B cell (primary cell): ENCODE measurements around the gene TTC22. TPM values are rescaled to one million over a fixed set of nuclear protein-coding genes. Genes with fewer than 3 reads are reported as not detected.

Source experiments
- ATAC-seq: fragments of 200-7000 bp; cut with Tn5 transposase; one replicate; pipeline ENCODE4 v1.10.0; 2021; ENCODE audit warnings: low read depth, mild to moderate bottlenecking, moderate number of reproducible peaks, moderate library complexity
- CTCF ChIA-PET: fragments of 350-600 bp; sonication (Branson Sonifier 250); formaldehyde crosslinking; loops from one replicate; lab custom pipeline; 2021; ENCODE audit warnings: antibody characterized with exemption, inconsistent platforms; lab: Charles Lee
- POLR2A ChIA-PET: fragments of 350-600 bp; sonication (Branson Sonifier 250); formaldehyde crosslinking; loops from one replicate; lab custom pipeline; 2021; ENCODE audit warnings: antibody characterized with exemption; lab: Charles Lee
- DNase-seq: peaks from one replicate; pipeline ENCODE4 v3.0.0; 2013
- H2AFZ ChIP-seq: 2 replicates; pipeline ENCODE4 v1.6.1; 2012; ENCODE audit warnings: mild to moderate bottlenecking, low read depth, low read length; ENCODE audit not compliant: insufficient read depth, poor library complexity, severe bottlenecking
- H3K27ac ChIP-seq, 2 donors: 1 replicate in 1 of 2; 2 replicates in 1 of 2; pipeline ENCODE4 v1.5.1; 2012 to 2013; ENCODE audit warnings: low read length in 2 of 2, mild to moderate bottlenecking in 2 of 2, moderate library complexity in 1 of 2
- H3K27me3 ChIP-seq, 4 experiments: fragments of 200-600 bp in 1 of 4; sonication (generic) in 1 of 4; replicated peaks in 1 of 4; 1 replicate in 2 of 4; 2 replicates in 2 of 4; pipeline versions ENCODE4 v1.6.1 to v1.7.0; 2013 to 2016; ENCODE audit warnings: low read length in 3 of 4, mild to moderate bottlenecking in 2 of 4, mixed read lengths in 1 of 4, moderate library complexity in 1 of 4; ENCODE audit not compliant: insufficient read depth in 4 of 4, control insufficient read depth in 3 of 4; ENCODE audit errors: control extremely low read depth in 1 of 4
- H3K36me3 ChIP-seq, 2 experiments: replicated peaks in 1 of 2; 1 replicate in 1 of 2; 2 replicates in 1 of 2; pipeline versions ENCODE4 v1.6.1 to v1.7.1; 2013; ENCODE audit warnings: low read length in 1 of 2; ENCODE audit not compliant: insufficient read depth in 2 of 2, control insufficient read depth in 1 of 2; ENCODE audit errors: control extremely low read depth in 1 of 2, extremely low read depth in 1 of 2
- H3K4me1 ChIP-seq, 2 donors: fragments of 200-600 bp in 1 of 2; sonication (generic) in 1 of 2; 1 replicate in 1 of 2; 2 replicates in 1 of 2; pipeline versions ENCODE4 v1.5.1 to v1.6.1; 2013 to 2017; ENCODE audit warnings: low read length in 2 of 2; ENCODE audit not compliant: control insufficient read depth in 2 of 2, insufficient read depth in 2 of 2
- H3K4me2 ChIP-seq: replicated peaks from 2 replicates; pipeline ENCODE3; 2012; ENCODE audit warnings: mild to moderate bottlenecking, low read depth, low read length; ENCODE audit not compliant: poor library complexity, severe bottlenecking
- H3K4me3 ChIP-seq, 5 experiments: fragments of 200-600 bp in 1 of 5; sonication (generic) in 1 of 5; 1 replicate in 3 of 5; 2 replicates in 2 of 5; pipeline versions ENCODE4 v1.5.1 to v1.7.0; 2011 to 2016; ENCODE audit warnings: low read length in 4 of 5, mild to moderate bottlenecking in 4 of 5, low read depth in 2 of 5, control low read depth in 1 of 5, moderate library complexity in 1 of 5; ENCODE audit not compliant: insufficient read depth in 1 of 5; ENCODE audit errors: control extremely low read depth in 1 of 5, extremely low read depth in 1 of 5
- H3K79me2 ChIP-seq: fragments of 200-600 bp; sonication (generic); one replicate; pipeline ENCODE4 v1.6.0; 2016; ENCODE audit warnings: low read length; ENCODE audit not compliant: control insufficient read depth, insufficient read depth
- H3K9ac ChIP-seq: fragments of 200-600 bp; sonication (generic); 2 replicates; pipeline ENCODE4 v1.6.1; 2017; ENCODE audit warnings: mild to moderate bottlenecking, low read length, moderate library complexity
- H3K9me3 ChIP-seq, 3 donors: one replicate each; pipeline versions ENCODE4 v1.6.1 to v1.7.1; 2013; ENCODE audit warnings: low read length in 2 of 3; ENCODE audit not compliant: control insufficient read depth in 2 of 3, insufficient read depth in 1 of 3; ENCODE audit errors: control extremely low read depth in 1 of 3
- H4K20me1 ChIP-seq: 2 replicates; pipeline ENCODE4 v1.6.0; 2012; ENCODE audit warnings: mild to moderate bottlenecking, low read length; ENCODE audit not compliant: insufficient read depth, control insufficient read depth, poor library complexity, severe bottlenecking
- H3K27ac Mint-ChIP-seq: one replicate; pipeline ENCODE4 v1.8.0; 2021; ENCODE audit warnings: mixed read lengths
- H3K27me3 Mint-ChIP-seq: one replicate; pipeline ENCODE4 v1.8.0; 2021; ENCODE audit warnings: mixed read lengths
- H3K4me1 Mint-ChIP-seq: one replicate; pipeline ENCODE4 v1.8.0; 2021; ENCODE audit warnings: mixed read lengths
- H3K4me3 Mint-ChIP-seq: one replicate; pipeline ENCODE4 v1.8.0; 2021; ENCODE audit warnings: mixed read lengths
- H3K9me3 Mint-ChIP-seq: one replicate; pipeline ENCODE4 v1.8.0; 2022; ENCODE audit warnings: mixed read lengths; ENCODE audit not compliant: insufficient read depth
- CTCF ChIP-seq: fragments of 200-600 bp; IDR thresholded peaks from one replicate; pipeline ENCODE4 v1.8.0; 2022; ENCODE audit warnings: antibody characterized with exemption, mild to moderate bottlenecking
- EZH2 ChIP-seq: IDR thresholded peaks from 2 replicates; pipeline ENCODE4 v1.6.1; 2012; ENCODE audit warnings: borderline replicate concordance, low read depth, mild to moderate bottlenecking, moderate library complexity, low read length; ENCODE audit not compliant: insufficient read depth, poor library complexity, severe bottlenecking
- WGBS: methylation state at CpG from one replicate; pipeline ENCODE4 v1.1.5; 2013; ENCODE audit warnings: missing lambda C conversion rate; ENCODE audit not compliant: insufficient coverage; 5-methylcytosine and 5-hydroxymethylcytosine counted together
- intact Hi-C: fragments of 100-400 bp; cut with micrococcal nuclease; formaldehyde crosslinking; loops from one replicate; pipeline ENCODE4 v1.10.0; 2022
- polyA plus RNA-seq: library from polyadenylated mRNA; depleted of rRNA; stranded (reverse); fragments of >200 nt; gene quantifications from 2 replicates; pipeline ENCODE4 v1.2.3, GENCODE V29; 2012
- total RNA-seq, 2 donors: library from RNA; stranded (reverse); fragments of 120-200 nt in 1 of 2; gene quantifications; 1 replicate in 1 of 2; 2 replicates in 1 of 2; pipeline versions ENCODE4 v1.2.3 to v1.2.4, GENCODE V29; 2013 to 2022

The TTC22 gene
- total and polyA plus RNA-seq, 2 donors (not counting 1 experiment from before 2014, with no cell fraction given): 7.8 to 10.9 TPM

GRCh38 chr1:54774820-54775498 lies 26.2 kb downstream of the TTC22 start:
- H3K4me1 ChIP-seq: no peaks in the 10 kb centered on the region
- Mint-ChIP-seq H3K27me3 (peaks cover 4% of the 10 kb centered on the region), H3K4me1 (no peaks in the 10 kb centered on the region), H3K4me3 (no peak overlapping the region), H3K27ac (no peak overlapping the region), H3K9me3 (no peaks in the 10 kb centered on the region)
- ChIA-PET POLR2A (no interaction called here), CTCF (no interaction called here)
- WGBS: 76% methylated on average over 9 of the region's 15 CpGs
- no peak overlapping the region for H3K4me2 ChIP-seq
- ATAC-seq (no peak), DNase-seq (no peak)
- no peaks in the 10 kb centered on the region for H3K36me3 ChIP-seq
- intact Hi-C loops: no loop called here
- peaks cover 0 to 3% (median 0%) of the 10 kb centered on the region in 3 donors for H3K9me3 ChIP-seq
- no peak overlapping the region for H3K9ac ChIP-seq
- no peaks in the 10 kb centered on the region for H4K20me1 ChIP-seq
- H2AFZ ChIP-seq: no peak overlapping the region
- H3K27me3 ChIP-seq: no peaks in the 10 kb centered on the region
- no peak for TF ChIP-seq EZH2
- TF ChIP-seq CTCF: no peak
- H3K27ac ChIP-seq: no peak overlapping the region
- H3K79me2 ChIP-seq: no peaks in the 10 kb centered on the region
- H3K4me3 ChIP-seq: no peak overlapping the region

- Histone ChIP-seq H3K79me2 (no peaks in the 10 kb centered on the region), H3K27ac (no peak overlapping the region), H3K27me3 (no peaks in the 10 kb centered on the region), H2AFZ (no peak overlapping the region), H3K4me2 (no peak overlapping the region), H3K4me3 (no peak overlapping the region), H3K4me1 (no peaks in the 10 kb centered on the region), H3K9ac (no peak overlapping the region), H3K36me3 (no peaks in the 10 kb centered on the region), H4K20me1 (no peaks in the 10 kb centered on the region), H3K9me3 (peaks cover 0 to 3% (median 0%) of the 10 kb centered on the region in 3 donors)
- no peak overlapping the region for H3K4me3 Mint-ChIP-seq
- H3K27me3 Mint-ChIP-seq: peaks cover 4% of the 10 kb centered on the region
- WGBS: 92% methylated on average over 2 of the region's 2 CpGs
- no peak for TF ChIP-seq EZH2
- TF ChIP-seq CTCF: no peak
- intact Hi-C loops: no loop called here
- ChIA-PET CTCF (interaction anchor here (1.3 kb wide), 1 partner anchor 28 kb away, joined by 9 read pairs; the partner anchor contains the start of gene TTC22), POLR2A (no interaction called here)
- ATAC-seq (no peak), DNase-seq (no peak)
- no peaks in the 10 kb centered on the region for H3K4me1 Mint-ChIP-seq
- no peaks in the 10 kb centered on the region for H3K9me3 Mint-ChIP-seq
- H3K27ac Mint-ChIP-seq: no peak overlapping the region
These were observed 28.2 kb downstream of the TTC22 start for GRCh38 chr1:54772951-54773350.
